ENCODE data around the gene ZC3H18. TPM values are rescaled to one million over a fixed set of nuclear protein-coding genes. Genes with fewer than 3 reads are reported as not detected.

ZC3H18 gene
- total RNA-seq, 1 donor from 2014 or later: 21.3 TPM

GRCh38 chr16:88527937-88528743 lies 42.1 kb upstream of the ZC3H18 start:
- DNase-seq: no peak
- no peaks in the 10 kb centered on the region for H3K27me3 ChIP-seq (ENCODE audit: low read depth)
- H3K4me1 ChIP-seq: peaks cover 45% of the 10 kb centered on the region
- no peaks in the 10 kb centered on the region for H3K36me3 ChIP-seq
- intact Hi-C loops (cut with micrococcal nuclease): loop anchor here (5.0 kb wide), 1 partner anchor 86 kb away; no protein-coding TSS in a partner anchor
- no peak overlapping the region for H3K4me3 ChIP-seq
- H3K27ac ChIP-seq (replicated peaks): no peak overlapping the region
- TF ChIP-seq CTCF (IDR thresholded peaks at IDR 0.05; ENCODE audit: borderline replicate concordance): no peak
- no peaks in the 10 kb centered on the region for H3K9me3 ChIP-seq (replicated peaks)

- no peaks in the 10 kb centered on the region for H3K27me3 ChIP-seq (ENCODE audit: low read depth)
- no peak for DNase-seq
- intact Hi-C loops (cut with micrococcal nuclease): loop anchor here (5.0 kb wide), 1 partner anchor 87 kb away; no protein-coding TSS in a partner anchor
- H3K9me3 ChIP-seq (replicated peaks): no peaks in the 10 kb centered on the region
- TF ChIP-seq CTCF (IDR thresholded peaks at IDR 0.05; ENCODE audit: borderline replicate concordance): no peak
- no peaks in the 10 kb centered on the region for H3K36me3 ChIP-seq
- H3K4me1 ChIP-seq: peaks cover 48% of the 10 kb centered on the region
- no peak overlapping the region for H3K4me3 ChIP-seq
- no peak overlapping the region for H3K27ac ChIP-seq (replicated peaks)
Observed at GRCh38 chr16:88528902-88529318, 41.3 kb upstream of the ZC3H18 start.

GRCh38 chr16:88529596-88529995 lies 40.6 kb upstream of the ZC3H18 start:
- no peak for TF ChIP-seq CTCF (IDR thresholded peaks at IDR 0.05; ENCODE audit: borderline replicate concordance)
- DNase-seq: no peak
- no peak overlapping the region for H3K27ac ChIP-seq (replicated peaks)
- H3K4me1 ChIP-seq: peaks cover 48% of the 10 kb centered on the region
- intact Hi-C loops (cut with micrococcal nuclease): loop anchor here (5.0 kb wide), 1 partner anchor 87 kb away; no protein-coding TSS in a partner anchor
- H3K9me3 ChIP-seq (replicated peaks): no peaks in the 10 kb centered on the region
- no peak overlapping the region for H3K4me3 ChIP-seq
- no peaks in the 10 kb centered on the region for H3K36me3 ChIP-seq
- H3K27me3 ChIP-seq (ENCODE audit: low read depth): no peaks in the 10 kb centered on the region

- DNase-seq: no peak
- Histone ChIP-seq H3K4me1 (peaks cover 49% of the 10 kb centered on the region), H3K27me3 (ENCODE audit: low read depth) (no peaks in the 10 kb centered on the region), H3K36me3 (no peaks in the 10 kb centered on the region), H3K9me3 (replicated peaks) (no peaks in the 10 kb centered on the region), H3K4me3 (no peak overlapping the region), H3K27ac (replicated peaks) (no peak overlapping the region)
- intact Hi-C loops (cut with micrococcal nuclease): no loop called here
- TF ChIP-seq CTCF (IDR thresholded peaks at IDR 0.05; ENCODE audit: borderline replicate concordance): no peak
Observed at GRCh38 chr16:88530051-88530857, 39.9 kb upstream of the ZC3H18 start.

GRCh38 chr16:88530858-88531203 lies 39.4 kb upstream of the ZC3H18 start:
- no peaks in the 10 kb centered on the region for H3K27me3 ChIP-seq (ENCODE audit: low read depth)
- H3K4me1 ChIP-seq: peaks cover 49% of the 10 kb centered on the region
- TF ChIP-seq CTCF (IDR thresholded peaks at IDR 0.05; ENCODE audit: borderline replicate concordance): no peak
- no peaks in the 10 kb centered on the region for H3K36me3 ChIP-seq
- H3K27ac ChIP-seq (replicated peaks): no peak overlapping the region
- DNase-seq: no peak
- intact Hi-C loops (cut with micrococcal nuclease): no loop called here
- H3K4me3 ChIP-seq: no peak overlapping the region
- H3K9me3 ChIP-seq (replicated peaks): no peaks in the 10 kb centered on the region

All from left ventricle myocardium inferior (tissue), 1 donor.